ENCODE measurements around the gene NAIF1. TPM values are rescaled to one million over a fixed set of nuclear protein-coding genes. Genes with fewer than 3 reads are reported as not detected.

NAIF1 gene
- total and polyA plus RNA-seq, 2 donors (not counting 3 experiments of a cell fraction or from before 2014, with no cell fraction given) = 8.2 to 10.1 TPM

- H3K9me1 ChIP-seq (replicated peaks; ENCODE audit: control insufficient read depth, extremely low read depth, insufficient read depth, low read length) = no peaks in the 10 kb centered on the region
- no peaks in the 10 kb centered on the region for H3K27me3 ChIP-seq (ENCODE audit: control insufficient read depth in 2 of 2, insufficient read depth in 2 of 2, low read length in 2 of 2)
- H3K9me3 ChIP-seq (replicated peaks; ENCODE audit: control insufficient read depth, insufficient read depth, low read length) = no peaks in the 10 kb centered on the region
- no peak overlapping the region for H3K9ac ChIP-seq (replicated peaks; ENCODE audit: extremely low read depth, insufficient read depth, low read length)
- ChIA-PET CTCF (interaction anchor here (1.3 kb wide), 1 partner anchor 13 kb away, joined by 4 read pairs; no protein-coding TSS in a partner anchor), POLR2A (no interaction called here)
- H3K27ac ChIP-seq (ENCODE audit: insufficient read depth, low read depth, low read length) = no peak overlapping the region
- no peak for TF ChIP-seq FOS (IDR thresholded peaks at IDR 0.05; ENCODE audit: borderline replicate concordance, insufficient read depth, low read length)
- TF ChIP-seq CTCF (IDR thresholded peaks at IDR 0.05; ENCODE audit: extremely low read depth in 1 of 2, insufficient read depth in 1 of 2, low read depth in 1 of 2, low read length in 2 of 2) = peak; percentile 15 to 24
- H3K4me2 ChIP-seq (ENCODE audit: insufficient read depth, low read length) = no peak overlapping the region
- no peaks in the 10 kb centered on the region for H3K36me3 ChIP-seq (ENCODE audit: control insufficient read depth in 2 of 2, extremely low read depth in 1 of 2, insufficient read depth in 2 of 2, low read length in 2 of 2)
- intact Hi-C loops (cut with micrococcal nuclease) (no loop called here), dilution Hi-C loops (cut with MboI; ENCODE audit: extremely low pct_ligation_motif_present, low sequenced_read_pairs) (no loop called here)
- FAIRE-seq (no peak), DNase-seq (ENCODE audit: low read depth, low spot score) (no peak)
- no peak overlapping the region for H2AFZ ChIP-seq (ENCODE audit: low read depth, low read length)
- H4K20me1 ChIP-seq (replicated peaks; ENCODE audit: control insufficient read depth, extremely low read depth, insufficient read depth, low read length) = no peaks in the 10 kb centered on the region
- no peak overlapping the region for H3K4me3 ChIP-seq (replicated peaks in 1 of 3; ENCODE audit: insufficient read depth in 1 of 3, low read depth in 1 of 3, low read length in 3 of 3)
- BruUV-seq (replicated peaks) = no TSS peak
- H3K79me2 ChIP-seq (ENCODE audit: control insufficient read depth, insufficient read depth, low read length) = no peaks in the 10 kb centered on the region
- H3K4me1 ChIP-seq (ENCODE audit: control insufficient read depth, extremely low read depth, insufficient read depth, low read length) = peaks cover 5% of the 10 kb centered on the region
These were observed 46.4 kb downstream of the NAIF1 start for GRCh38 chr9:128020692-128021091.

GRCh38 chr9:128015696-128016095, 51.4 kb downstream of the NAIF1 start:
- CTCF ChIA-PET = interaction anchor here (1.4 kb wide), 1 partner anchor 10 kb away, joined by 3 read pairs; no protein-coding TSS in a partner anchor

More at GRCh38 chr9:128015696-128016095, 51.4 kb downstream of the NAIF1 start:
- Histone ChIP-seq H3K27ac (ENCODE audit: insufficient read depth, low read depth, low read length) (no peak overlapping the region), H3K9me1 (replicated peaks; ENCODE audit: control insufficient read depth, extremely low read depth, insufficient read depth, low read length) (no peaks in the 10 kb centered on the region), H3K9me3 (replicated peaks; ENCODE audit: control insufficient read depth, insufficient read depth, low read length) (no peaks in the 10 kb centered on the region), H3K27me3 (ENCODE audit: control insufficient read depth in 2 of 2, insufficient read depth in 2 of 2, low read length in 2 of 2) (no peaks in the 10 kb centered on the region), H3K4me2 (ENCODE audit: insufficient read depth, low read length) (no peak overlapping the region), H3K79me2 (ENCODE audit: control insufficient read depth, insufficient read depth, low read length) (no peaks in the 10 kb centered on the region), H3K36me3 (ENCODE audit: control insufficient read depth in 2 of 2, extremely low read depth in 1 of 2, insufficient read depth in 2 of 2, low read length in 2 of 2) (no peaks in the 10 kb centered on the region), H3K4me1 (ENCODE audit: control insufficient read depth, extremely low read depth, insufficient read depth, low read length) (peaks cover 10% of the 10 kb centered on the region), H3K9ac (replicated peaks; ENCODE audit: extremely low read depth, insufficient read depth, low read length) (no peak overlapping the region), H2AFZ (ENCODE audit: low read depth, low read length) (no peak overlapping the region), H4K20me1 (replicated peaks; ENCODE audit: control insufficient read depth, extremely low read depth, insufficient read depth, low read length) (no peaks in the 10 kb centered on the region), H3K4me3 (replicated peaks in 1 of 3; ENCODE audit: insufficient read depth in 1 of 3, low read depth in 1 of 3, low read length in 3 of 3) (no peak overlapping the region)
- intact Hi-C loops (cut with micrococcal nuclease) = no loop called here
- FAIRE-seq (no peak), DNase-seq (ENCODE audit: low read depth, low spot score) (no peak)
- POLR2A ChIA-PET = no interaction called here
- dilution Hi-C loops (cut with MboI; ENCODE audit: extremely low pct_ligation_motif_present, low sequenced_read_pairs) = no loop called here
- no peak for TF ChIP-seq JUN (IDR thresholded peaks at IDR 0.05; ENCODE audit: borderline replicate concordance, insufficient read depth, insufficient read length, low read depth)
- no peak for TF ChIP-seq POLR2AphosphoS5 (IDR thresholded peaks at IDR 0.05; ENCODE audit: insufficient read depth, low read depth, low read length)
- TF ChIP-seq MAX (IDR thresholded peaks at IDR 0.05; ENCODE audit: insufficient read depth, insufficient read length) = no peak
- no peak for TF ChIP-seq MYC (IDR thresholded peaks at IDR 0.05; ENCODE audit: low read depth, low read length)
- TF ChIP-seq POLR2A (IDR thresholded peaks at IDR 0.05; ENCODE audit: low read depth, low read length) = no peak
- no peak for TF ChIP-seq FOS (IDR thresholded peaks at IDR 0.05; ENCODE audit: borderline replicate concordance, insufficient read depth, low read length)
- no peak for TF ChIP-seq CTCF (IDR thresholded peaks at IDR 0.05; ENCODE audit: extremely low read depth in 1 of 2, insufficient read depth in 1 of 2, low read depth in 1 of 2, low read length in 2 of 2)
- no peak for TF ChIP-seq GATA2 (IDR thresholded peaks at IDR 0.05; ENCODE audit: insufficient read depth, insufficient read length, low read depth, low read length)
- TF ChIP-seq EZH2 (IDR thresholded peaks at IDR 0.05; ENCODE audit: borderline replicate concordance, low read depth, low read length, severe bottlenecking) = no peak
- BruUV-seq (replicated peaks) = no TSS peak

Data from endothelial cell of umbilical vein (primary cell).